Measurements from ENCODE around the gene HMGXB4. TPM values are rescaled to one million over a fixed set of nuclear protein-coding genes. Genes with fewer than 3 reads are reported as not detected.
A peak's percentile ranks its signal among the peaks of the same experiment; 100 is the strongest.

HMGXB4 gene
- total and polyA plus RNA-seq, 8 donors = 4.8 to 31.0 (median 13.4) TPM

DNA sequence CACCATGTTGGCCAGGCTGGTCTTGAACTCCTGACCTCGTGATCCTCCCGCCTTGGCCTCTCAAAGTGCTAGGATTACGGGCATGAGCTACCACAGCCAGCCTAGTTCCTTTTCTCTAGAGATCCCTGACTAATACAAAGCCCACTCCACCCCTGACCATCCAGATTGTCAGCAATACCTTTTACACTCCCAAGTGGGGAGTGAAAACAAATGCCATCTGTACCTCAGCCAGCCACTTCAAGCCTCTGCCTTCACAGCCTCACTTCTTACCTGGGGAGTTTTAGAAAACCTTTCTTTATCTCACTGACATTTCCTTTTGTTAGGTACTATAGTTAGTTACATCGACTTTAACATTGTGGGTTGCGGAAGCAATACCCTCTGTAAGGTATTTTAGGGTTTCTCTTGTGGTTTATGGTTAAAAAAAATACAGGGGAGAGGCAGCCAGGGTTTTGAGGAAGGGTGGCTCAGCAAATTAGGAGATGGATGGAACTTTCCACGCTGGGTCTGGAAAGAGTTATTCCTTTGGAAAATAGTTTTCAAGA, 51.3 kb downstream of the HMGXB4 start:
- TF ChIP-seq EP300 (IDR thresholded peaks at IDR 0.05) (no peak), POLR2A (IDR thresholded peaks at IDR 0.05) (no peak), POLR2AphosphoS5 (IDR thresholded peaks at IDR 0.05) (no peak)
- TF ChIP-seq, protein P1, sequence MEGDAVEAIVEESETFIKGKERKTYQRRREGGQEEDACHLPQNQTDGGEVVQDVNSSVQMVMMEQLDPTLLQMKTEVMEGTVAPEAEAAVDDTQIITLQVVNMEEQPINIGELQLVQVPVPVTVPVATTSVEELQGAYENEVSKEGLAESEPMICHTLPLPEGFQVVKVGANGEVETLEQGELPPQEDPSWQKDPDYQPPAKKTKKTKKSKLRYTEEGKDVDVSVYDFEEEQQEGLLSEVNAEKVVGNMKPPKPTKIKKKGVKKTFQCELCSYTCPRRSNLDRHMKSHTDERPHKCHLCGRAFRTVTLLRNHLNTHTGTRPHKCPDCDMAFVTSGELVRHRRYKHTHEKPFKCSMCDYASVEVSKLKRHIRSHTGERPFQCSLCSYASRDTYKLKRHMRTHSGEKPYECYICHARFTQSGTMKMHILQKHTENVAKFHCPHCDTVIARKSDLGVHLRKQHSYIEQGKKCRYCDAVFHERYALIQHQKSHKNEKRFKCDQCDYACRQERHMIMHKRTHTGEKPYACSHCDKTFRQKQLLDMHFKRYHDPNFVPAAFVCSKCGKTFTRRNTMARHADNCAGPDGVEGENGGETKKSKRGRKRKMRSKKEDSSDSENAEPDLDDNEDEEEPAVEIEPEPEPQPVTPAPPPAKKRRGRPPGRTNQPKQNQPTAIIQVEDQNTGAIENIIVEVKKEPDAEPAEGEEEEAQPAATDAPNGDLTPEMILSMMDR (IDR thresholded peaks at IDR 0.05) = no peak
- no peaks in the 10 kb centered on the region for H3K27me3 ChIP-seq

DNA sequence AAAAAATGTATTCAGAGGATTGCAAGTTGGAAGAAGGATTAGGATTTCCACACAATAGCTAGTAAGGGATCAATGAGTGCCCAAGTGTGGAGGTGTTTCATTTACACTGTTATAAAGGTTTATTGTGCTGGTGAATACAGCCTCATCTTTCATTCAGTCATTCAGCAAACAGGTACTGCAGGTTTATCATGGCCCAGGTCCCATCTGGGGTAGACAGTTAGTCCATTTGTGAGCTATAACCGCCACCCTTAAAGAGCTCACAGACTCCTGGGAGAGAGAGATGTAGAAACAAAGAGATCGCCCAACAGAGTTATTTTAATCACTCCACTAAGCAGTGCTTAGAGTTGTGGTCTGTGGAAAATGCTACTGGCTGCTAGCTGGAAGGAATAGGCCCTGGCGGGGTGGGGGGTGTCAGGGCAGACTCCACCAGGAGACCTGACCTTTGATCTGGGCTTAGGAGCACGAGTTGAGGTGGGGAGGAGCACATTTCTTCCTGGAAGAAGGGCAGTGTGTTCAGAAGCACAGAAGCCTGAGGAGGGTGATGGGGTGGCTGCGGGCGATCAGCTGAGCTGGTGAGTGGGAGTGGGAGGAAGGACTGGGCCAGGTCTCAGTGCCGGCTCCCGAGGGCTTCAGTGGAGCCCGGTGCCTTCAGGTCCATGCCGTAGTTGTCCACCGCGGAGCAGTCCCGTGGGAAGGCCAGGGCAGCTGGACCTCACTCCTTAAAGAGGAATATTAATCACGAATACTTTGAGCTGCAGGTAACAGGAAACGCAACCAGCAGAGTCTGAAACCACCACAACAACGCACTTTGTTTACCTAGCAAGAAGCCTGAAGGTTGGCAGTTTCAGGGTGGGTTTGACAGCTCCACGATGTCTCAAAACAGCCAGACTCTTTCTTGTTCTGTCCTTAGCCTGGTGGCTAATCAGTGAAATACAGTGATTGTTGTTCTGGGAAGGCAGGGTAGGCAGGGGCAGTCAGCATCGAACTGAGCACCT, 53.6 kb downstream of the HMGXB4 start:
- DNase-seq = peak in 1 of 2 donors; percentile 32
- no peak overlapping the region for H3K4me3 ChIP-seq
- no peaks in the 10 kb centered on the region for H3K27me3 ChIP-seq
- peaks cover 0 to 8% (median 3%) of the 10 kb centered on the region in 4 donors for H3K36me3 ChIP-seq
- WGBS, 5 donors = 55 to 65% (median 58%) methylated on average over 18 of the region's 18 CpGs
- intact Hi-C loops (cut with DNase I; ENCODE audit: low total_unique reads) = no loop called here
- no peaks in the 10 kb centered on the region for H3K9me3 ChIP-seq
- peaks cover 22 to 90% (median 67%) of the 10 kb centered on the region in 4 donors for H3K4me1 ChIP-seq
- TF ChIP-seq POLR2AphosphoS5 (IDR thresholded peaks at IDR 0.05) = no peak
- TF ChIP-seq POLR2A (IDR thresholded peaks at IDR 0.05) = no peak
- TF ChIP-seq EP300 (IDR thresholded peaks at IDR 0.05) = no peak
- TF ChIP-seq, protein P1 (IDR thresholded peaks at IDR 0.05) = no peak
- no peak overlapping the region for H3K27ac ChIP-seq

More for the DNA sequence above, 51.3 kb downstream of the HMGXB4 start:
- DNase-seq = peak in 1 of 2 donors; percentile 6
- peaks cover 0 to 8% (median 3%) of the 10 kb centered on the region in 4 donors for H3K36me3 ChIP-seq
- H3K27ac ChIP-seq = no peak overlapping the region
- WGBS, 5 donors = 81 to 86% (median 81%) methylated on average over 6 of the region's 6 CpGs
- H3K4me1 ChIP-seq = peaks cover 13 to 71% (median 51%) of the 10 kb centered on the region in 4 donors
- no peak overlapping the region for H3K4me3 ChIP-seq
- intact Hi-C loops (cut with DNase I; ENCODE audit: low total_unique reads) = no loop called here
- no peaks in the 10 kb centered on the region for H3K9me3 ChIP-seq

GRCh38 chr22:35311551-35311999, 54.3 kb downstream of the HMGXB4 start:
- Histone ChIP-seq H3K9me3 (no peaks in the 10 kb centered on the region), H3K36me3 (peaks cover 0 to 8% (median 3%) of the 10 kb centered on the region in 4 donors), H3K4me3 (no peak overlapping the region), H3K27ac (no peak overlapping the region), H3K27me3 (no peaks in the 10 kb centered on the region), H3K4me1 (peaks cover 18 to 91% (median 64%) of the 10 kb centered on the region in 4 donors)
- TF ChIP-seq EP300 (IDR thresholded peaks at IDR 0.05) (no peak), POLR2AphosphoS5 (IDR thresholded peaks at IDR 0.05) (no peak), POLR2A (IDR thresholded peaks at IDR 0.05) (no peak)
- TF ChIP-seq, protein P1 (IDR thresholded peaks at IDR 0.05) = no peak
- no peak for DNase-seq
- WGBS, 5 donors = 90 to 92% (median 91%) methylated on average over 8 of the region's 8 CpGs
- intact Hi-C loops (cut with DNase I; ENCODE audit: low total_unique reads) = no loop called here
